ENCODE data around the gene NFE2L3.
"Not testable (repeated sequence)": the region's sequence is repeated elsewhere in the genome, so short reads cannot be mapped to it uniquely, and the experiment has no call there.

The NFE2L3 gene

GRCh38 chr7:26169271-26169670 is 17.3 kb downstream of the NFE2L3 start:
- DNase-seq, result no peak

- no peak for DNase-seq
Measured at GRCh38 chr7:26170663-26171062, 18.7 kb downstream of the NFE2L3 start.

- DNase-seq, result no peak
Measured at GRCh38 chr7:26171601-26172000, 19.6 kb downstream of the NFE2L3 start.

- DNase-seq, result no peak
Measured at GRCh38 chr7:26172048-26172447, 20.1 kb downstream of the NFE2L3 start.

- not testable (repeated sequence) for DNase-seq
Measured at GRCh38 chr7:26175903-26176302, 23.9 kb downstream of the NFE2L3 start.

- not testable (repeated sequence) for DNase-seq
Measured at GRCh38 chr7:26176696-26177095, 24.7 kb downstream of the NFE2L3 start.

GRCh38 chr7:26177269-26177668 is 25.3 kb downstream of the NFE2L3 start:
- DNase-seq, result not testable (repeated sequence)

GRCh38 chr7:26178272-26178960 is 26.4 kb downstream of the NFE2L3 start:
- DNase-seq, result no peak

GRCh38 chr7:26179422-26179821 is 27.4 kb downstream of the NFE2L3 start:
- DNase-seq, result no peak

- DNase-seq, result no peak
Measured at GRCh38 chr7:26179826-26180497, 28.0 kb downstream of the NFE2L3 start.

GRCh38 chr7:26180792-26181198 is 28.8 kb downstream of the NFE2L3 start:
- no peak for DNase-seq

GRCh38 chr7:26181474-26182227 is 29.7 kb downstream of the NFE2L3 start:
- no peak for DNase-seq

GRCh38 chr7:26182283-26182682 is 30.3 kb downstream of the NFE2L3 start:
- DNase-seq, result no peak

- DNase-seq, result no peak
Measured at GRCh38 chr7:26182706-26183105, 30.7 kb downstream of the NFE2L3 start.

GRCh38 chr7:26183545-26184280 is 31.7 kb downstream of the NFE2L3 start:
- DNase-seq, result no peak

GRCh38 chr7:26184281-26185101 is 32.5 kb downstream of the NFE2L3 start:
- not testable (repeated sequence) for DNase-seq

- no peak for DNase-seq
Measured at GRCh38 chr7:26185131-26185843, 33.3 kb downstream of the NFE2L3 start.

- DNase-seq, result no peak
Measured at GRCh38 chr7:26185844-26186180, 33.8 kb downstream of the NFE2L3 start.

GRCh38 chr7:26186364-26187311 is 34.6 kb downstream of the NFE2L3 start:
- no peak for DNase-seq
